Uterus (tissue), 4 donors: ENCODE results near the gene OMA1. TPM values are rescaled to one million over a fixed set of nuclear protein-coding genes. Genes with fewer than 3 reads are reported as not detected.

Source experiments
- DNase-seq, 2 donors: peaks; one replicate each; pipeline ENCODE4 v3.0.0-alpha.2; 2019 to 2020
- H3K27ac ChIP-seq, 2 donors: fragments of 200-600 bp; sonication (generic); 1 replicate in 1 of 2; 2 replicates in 1 of 2; pipeline ENCODE4 v1.5.1; 2016 to 2018
- H3K27me3 ChIP-seq, 2 donors: fragments of 200-600 bp; sonication (generic); one replicate each; pipeline ENCODE4 v1.5.1; 2018 to 2019; ENCODE audit warnings: control low read depth in 1 of 2
- H3K36me3 ChIP-seq, 2 donors: fragments of 200-600 bp; sonication (generic); one replicate each; pipeline ENCODE4 v1.5.1; 2019; ENCODE audit warnings: control low read depth in 1 of 2
- H3K4me1 ChIP-seq, 2 donors: fragments of 200-600 bp; sonication (generic); one replicate each; pipeline ENCODE4 v1.5.1; 2018 to 2019; ENCODE audit warnings: control low read depth in 1 of 2
- H3K4me3 ChIP-seq, 2 donors: fragments of 200-600 bp; sonication (generic); 1 replicate in 1 of 2; 2 replicates in 1 of 2; pipeline ENCODE4 v1.5.1; 2018 to 2019; ENCODE audit warnings: mild to moderate bottlenecking in 1 of 2
- H3K9me3 ChIP-seq, 2 donors: fragments of 200-600 bp; sonication (generic); one replicate each; pipeline ENCODE4 v1.5.1; 2019; ENCODE audit warnings: control low read depth in 1 of 2
- POLR2A ChIP-seq, 2 donors: fragments of 450-650 bp; IDR thresholded peaks; one replicate each; pipeline ENCODE4 v1.6.1; 2016; ENCODE audit warnings: antibody characterized with exemption in 2 of 2, mild to moderate bottlenecking in 1 of 2, moderate library complexity in 1 of 2
- intact Hi-C: fragments of 100-400 bp; cut with DNase I; formaldehyde crosslinking; loops from one replicate; pipeline ENCODE4 v1.15.1; 2023; ENCODE audit warnings: low total_unique reads
- total RNA-seq, 4 donors: library from RNA; depleted of rRNA in 3 of 4; stranded (reverse); fragments of >200 nt in 3 of 4; gene quantifications; one replicate each; pipeline versions ENCODE4 v1.1.0 to v1.2.4, GENCODE V29; 2014 to 2023
- TF ChIP-seq, protein P1 (sequence below), 4 experiments: fragments of 200-600 bp in 2 of 4; fragments of 450-650 bp in 2 of 4; sonication (generic) in 2 of 4; IDR thresholded peaks; one replicate each; pipeline ENCODE4 v1.5.1; 2016 to 2019; ENCODE audit warnings: antibody characterized with exemption in 4 of 4, mild to moderate bottlenecking in 2 of 4, moderate library complexity in 1 of 4
- donor health status: DM: yes; HTN: yes; CAD: no.

OMA1 gene
- total RNA-seq, 4 donors from 2014 or later: 45.9 to 97.6 (median 65.4) TPM

DNA sequence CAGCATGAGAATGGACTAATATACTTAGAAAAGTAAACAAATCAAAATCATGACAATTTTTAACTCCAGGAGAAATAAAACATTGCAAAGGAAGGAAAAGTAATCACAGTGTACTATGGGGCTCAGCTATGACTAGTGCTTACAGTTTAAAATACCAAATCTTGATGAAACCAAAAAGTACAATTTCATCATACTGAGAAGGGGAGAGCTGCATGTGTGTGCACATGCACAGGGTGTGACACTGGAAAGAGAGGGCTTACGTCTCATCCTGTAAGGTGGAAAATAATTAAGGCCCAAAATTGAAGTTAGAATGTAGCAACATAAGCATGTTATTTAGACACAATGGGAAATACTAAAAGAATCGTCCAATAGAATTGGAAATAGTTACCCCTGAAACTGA, 64.6 kb downstream of the OMA1 start:
- H3K9me3 ChIP-seq: no peaks in the 10 kb centered on the region
- DNase-seq: no peak
- intact Hi-C loops: no loop called here
- H3K4me1 ChIP-seq: no peaks in the 10 kb centered on the region
- TF ChIP-seq POLR2A (IDR thresholded peaks at IDR 0.05): no peak
- TF ChIP-seq, protein P1, sequence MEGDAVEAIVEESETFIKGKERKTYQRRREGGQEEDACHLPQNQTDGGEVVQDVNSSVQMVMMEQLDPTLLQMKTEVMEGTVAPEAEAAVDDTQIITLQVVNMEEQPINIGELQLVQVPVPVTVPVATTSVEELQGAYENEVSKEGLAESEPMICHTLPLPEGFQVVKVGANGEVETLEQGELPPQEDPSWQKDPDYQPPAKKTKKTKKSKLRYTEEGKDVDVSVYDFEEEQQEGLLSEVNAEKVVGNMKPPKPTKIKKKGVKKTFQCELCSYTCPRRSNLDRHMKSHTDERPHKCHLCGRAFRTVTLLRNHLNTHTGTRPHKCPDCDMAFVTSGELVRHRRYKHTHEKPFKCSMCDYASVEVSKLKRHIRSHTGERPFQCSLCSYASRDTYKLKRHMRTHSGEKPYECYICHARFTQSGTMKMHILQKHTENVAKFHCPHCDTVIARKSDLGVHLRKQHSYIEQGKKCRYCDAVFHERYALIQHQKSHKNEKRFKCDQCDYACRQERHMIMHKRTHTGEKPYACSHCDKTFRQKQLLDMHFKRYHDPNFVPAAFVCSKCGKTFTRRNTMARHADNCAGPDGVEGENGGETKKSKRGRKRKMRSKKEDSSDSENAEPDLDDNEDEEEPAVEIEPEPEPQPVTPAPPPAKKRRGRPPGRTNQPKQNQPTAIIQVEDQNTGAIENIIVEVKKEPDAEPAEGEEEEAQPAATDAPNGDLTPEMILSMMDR (IDR thresholded peaks at IDR 0.05): no peak
- no peak overlapping the region for H3K27ac ChIP-seq
- H3K36me3 ChIP-seq: no peaks in the 10 kb centered on the region
- no peak overlapping the region for H3K4me3 ChIP-seq
- H3K27me3 ChIP-seq: no peaks in the 10 kb centered on the region

DNA sequence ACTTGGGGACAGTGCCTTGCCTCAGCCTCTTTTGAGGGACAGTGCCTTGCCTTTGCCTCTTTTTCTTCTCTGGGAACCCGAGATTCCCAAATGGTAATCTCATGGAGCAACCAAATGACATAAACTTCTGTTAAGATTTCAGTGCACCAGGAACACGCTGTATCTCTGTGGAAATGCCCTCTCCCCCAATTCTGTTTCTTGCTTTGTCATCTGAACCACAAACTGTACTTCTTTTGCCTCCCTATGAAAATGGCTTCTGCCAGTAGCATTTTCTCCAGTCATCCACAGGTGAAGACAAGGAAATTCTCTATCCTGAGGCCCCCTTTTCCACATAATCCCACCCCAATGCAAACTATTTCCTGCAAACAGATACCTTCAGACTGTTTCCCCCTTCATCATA, 66.3 kb downstream of the OMA1 start:
- no peak overlapping the region for H3K4me3 ChIP-seq
- no peaks in the 10 kb centered on the region for H3K27me3 ChIP-seq
- no peaks in the 10 kb centered on the region for H3K36me3 ChIP-seq
- H3K9me3 ChIP-seq: no peaks in the 10 kb centered on the region
- TF ChIP-seq POLR2A (IDR thresholded peaks at IDR 0.05): no peak
- TF ChIP-seq, protein P1 (IDR thresholded peaks at IDR 0.05): no peak
- DNase-seq: no peak
- intact Hi-C loops: no loop called here
- no peaks in the 10 kb centered on the region for H3K4me1 ChIP-seq
- H3K27ac ChIP-seq: no peak overlapping the region

DNA sequence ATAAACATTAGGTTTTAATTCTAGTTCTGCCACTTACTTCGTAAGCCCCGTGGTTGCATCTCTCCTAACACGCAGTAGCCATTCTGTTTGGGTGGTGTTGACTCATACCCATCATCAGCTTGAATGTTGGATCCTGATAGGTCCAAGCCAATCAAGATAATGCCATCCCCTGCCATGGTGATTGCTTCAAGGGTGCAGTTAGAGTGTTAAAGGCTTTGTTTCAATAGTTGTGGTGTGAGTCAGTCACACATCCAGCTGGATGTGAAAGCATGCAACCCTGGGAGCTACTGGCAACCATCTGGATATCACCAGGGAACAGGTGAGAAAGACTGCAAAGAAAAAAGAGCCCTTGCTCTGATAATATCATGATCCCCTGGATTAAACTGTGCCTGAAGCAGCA, 69.1 kb downstream of the OMA1 start:
- intact Hi-C loops: no loop called here
- Histone ChIP-seq H3K9me3 (no peaks in the 10 kb centered on the region), H3K36me3 (no peaks in the 10 kb centered on the region), H3K27me3 (no peaks in the 10 kb centered on the region), H3K4me1 (no peaks in the 10 kb centered on the region), H3K4me3 (no peak overlapping the region), H3K27ac (no peak overlapping the region)
- TF ChIP-seq, protein P1 (IDR thresholded peaks at IDR 0.05): no peak
- no peak for TF ChIP-seq POLR2A (IDR thresholded peaks at IDR 0.05)
- no peak for DNase-seq

DNA sequence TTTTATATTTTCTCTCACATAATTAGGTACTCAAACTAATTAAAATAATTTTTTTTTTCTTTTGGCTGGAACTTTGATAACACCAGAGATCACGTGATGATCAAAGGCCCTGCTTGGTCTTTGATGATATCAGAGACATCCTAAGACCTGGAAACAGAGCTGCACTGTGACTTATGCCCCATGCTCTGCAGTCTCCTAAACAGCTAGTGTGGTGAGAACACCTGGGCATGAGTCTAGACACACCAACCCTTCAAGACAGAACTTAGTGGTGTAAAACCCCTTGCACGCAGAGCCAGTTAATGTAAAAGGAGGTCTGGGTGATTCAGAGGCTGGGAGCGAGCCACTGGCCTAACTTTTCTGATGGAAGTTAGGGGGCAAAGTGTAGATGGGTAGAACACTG, 70.3 kb downstream of the OMA1 start:
- no peak overlapping the region for H3K27ac ChIP-seq
- H3K9me3 ChIP-seq: no peaks in the 10 kb centered on the region
- no peak overlapping the region for H3K4me3 ChIP-seq
- intact Hi-C loops: no loop called here
- no peaks in the 10 kb centered on the region for H3K4me1 ChIP-seq
- H3K27me3 ChIP-seq: no peaks in the 10 kb centered on the region
- no peak for DNase-seq
- TF ChIP-seq, protein P1 (IDR thresholded peaks at IDR 0.05): no peak
- TF ChIP-seq POLR2A (IDR thresholded peaks at IDR 0.05): no peak
- H3K36me3 ChIP-seq: no peaks in the 10 kb centered on the region

DNA sequence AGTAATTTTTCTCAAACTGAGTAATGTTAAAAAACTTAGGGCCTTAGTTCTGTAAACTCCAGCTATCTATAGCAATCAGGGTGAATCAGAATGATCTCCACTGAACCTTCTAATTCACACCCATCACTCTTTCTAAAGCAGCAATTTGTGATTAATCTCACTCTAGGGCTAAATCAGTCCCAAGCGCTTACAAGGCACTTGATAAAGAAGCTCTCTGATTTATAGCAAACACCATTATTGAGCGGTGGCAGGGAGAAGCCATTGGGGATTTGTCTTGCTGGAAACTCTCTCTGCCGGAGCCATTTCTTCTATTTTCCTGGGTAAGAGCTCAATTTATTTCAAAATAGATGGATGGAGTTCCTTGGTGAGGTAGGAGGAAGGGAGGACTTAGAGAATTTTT, 77.0 kb downstream of the OMA1 start:
- TF ChIP-seq, protein P1 (IDR thresholded peaks at IDR 0.05): no peak
- TF ChIP-seq POLR2A (IDR thresholded peaks at IDR 0.05): no peak
- no peaks in the 10 kb centered on the region for H3K9me3 ChIP-seq
- no peaks in the 10 kb centered on the region for H3K4me1 ChIP-seq
- H3K27me3 ChIP-seq: no peaks in the 10 kb centered on the region
- H3K27ac ChIP-seq: no peak overlapping the region
- H3K4me3 ChIP-seq: no peak overlapping the region
- no peaks in the 10 kb centered on the region for H3K36me3 ChIP-seq
- intact Hi-C loops: no loop called here
- DNase-seq: no peak
